Keratinocyte (primary cell): ENCODE data around the gene SAMD11. TPM values are rescaled to one million over a fixed set of nuclear protein-coding genes. Genes with fewer than 3 reads are reported as not detected.

Experiments used
- DNase-seq: peaks from one replicate; pipeline ENCODE4 v3.0.0-alpha.2; 2011; ENCODE audit warnings: low read depth, missing footprints, low spot score
- FAIRE-seq: peaks from 2 replicates; lab custom pipeline; 2011; peaks lifted over from hg19 to GRCh38; lab: Jason Lieb, UNC
- H2AFZ ChIP-seq: 2 replicates; pipeline ENCODE4 v1.6.0; 2012; ENCODE audit warnings: low read length, control low read depth, inconsistent platforms; ENCODE audit not compliant: control insufficient read depth
- H3K27ac ChIP-seq: 2 replicates; pipeline ENCODE4 v1.5.1; 2011; ENCODE audit warnings: low read length; ENCODE audit not compliant: control insufficient read depth, insufficient read depth
- H3K27me3 ChIP-seq: 3 replicates; pipeline ENCODE4 v1.6.0; 2011; ENCODE audit warnings: low read length; ENCODE audit not compliant: control insufficient read depth, insufficient read depth; ENCODE audit errors: extremely low read depth
- H3K36me3 ChIP-seq, 2 experiments: 2 replicates in 1 of 2; 3 replicates in 1 of 2; pipeline ENCODE4 v1.5.1; 2011; ENCODE audit warnings: low read length in 2 of 2, mild to moderate bottlenecking in 1 of 2; ENCODE audit not compliant: control insufficient read depth in 2 of 2, insufficient read depth in 2 of 2; ENCODE audit errors: extremely low read depth in 1 of 2
- H3K4me1 ChIP-seq: 3 replicates; pipeline ENCODE4 v1.5.1; 2011; ENCODE audit warnings: low read length; ENCODE audit not compliant: control insufficient read depth, insufficient read depth; ENCODE audit errors: extremely low read depth
- H3K4me2 ChIP-seq: 3 replicates; pipeline ENCODE4 v1.6.0; 2011; ENCODE audit warnings: low read depth, low read length; ENCODE audit not compliant: control insufficient read depth, insufficient read depth; ENCODE audit errors: extremely low read depth
- H3K4me3 ChIP-seq, 3 experiments: fragments of 200-600 bp in 1 of 3; sonication (generic) in 1 of 3; 2 replicates in 2 of 3; 3 replicates in 1 of 3; pipeline ENCODE4 v1.5.1; 2011 to 2016; ENCODE audit warnings: low read length in 3 of 3, mild to moderate bottlenecking in 3 of 3, control low read depth in 2 of 3, inconsistent platforms in 1 of 3, low read depth in 1 of 3, mixed read lengths in 1 of 3, mixed run types in 1 of 3, moderate library complexity in 1 of 3; ENCODE audit not compliant: control insufficient read depth in 2 of 3, insufficient read depth in 2 of 3; ENCODE audit errors: extremely low read depth in 1 of 3
- H3K79me2 ChIP-seq: 2 replicates; pipeline ENCODE4 v1.6.0; 2012; ENCODE audit warnings: low read length; ENCODE audit not compliant: control insufficient read depth, insufficient read depth
- H3K9ac ChIP-seq: 3 replicates; pipeline ENCODE4 v1.6.0; 2011; ENCODE audit warnings: low read length; ENCODE audit not compliant: control insufficient read depth, insufficient read depth; ENCODE audit errors: extremely low read depth
- H3K9me1 ChIP-seq: 3 replicates; pipeline ENCODE4 v1.6.0; 2011; ENCODE audit warnings: low read length; ENCODE audit not compliant: control insufficient read depth, insufficient read depth; ENCODE audit errors: extremely low read depth
- H3K9me3 ChIP-seq: 2 replicates; pipeline ENCODE4 v1.5.1; 2012; ENCODE audit warnings: low read depth, low read length; ENCODE audit not compliant: control insufficient read depth
- H4K20me1 ChIP-seq: 3 replicates; pipeline ENCODE4 v1.6.0; 2011; ENCODE audit warnings: low read length; ENCODE audit not compliant: control insufficient read depth, insufficient read depth; ENCODE audit errors: extremely low read depth
- CTCF ChIP-seq, 3 experiments: IDR thresholded peaks in 1 of 3; conservative IDR thresholded peaks in 1 of 3; optimal IDR thresholded peaks in 1 of 3; 2 replicates in 2 of 3; 3 replicates in 1 of 3; pipeline versions ENCODE3 to v1.5.1; 2011; ENCODE audit warnings: low read length in 3 of 3, mild to moderate bottlenecking in 3 of 3, moderate library complexity in 2 of 3, control low read depth in 1 of 3, inconsistent platforms in 1 of 3; ENCODE audit not compliant: insufficient read depth in 2 of 3; ENCODE audit errors: extremely low read depth in 1 of 3
- EZH2 ChIP-seq: IDR thresholded peaks from one replicate; pipeline ENCODE4 v1.6.1; 2012; ENCODE audit warnings: inconsistent platforms, mild to moderate bottlenecking, low read length, moderate library complexity
- dilution Hi-C: fragments of 300-500 bp; cut with MboI; formaldehyde crosslinking; loops from one replicate; pipeline ENCODE4 v1.7.0; 2020; ENCODE audit warnings: low sequenced_read_pairs; ENCODE audit not compliant: extremely low pct_ligation_motif_present
- polyA plus RNA-seq, 5 experiments: library from polyadenylated mRNA; depleted of rRNA in 3 of 5; stranded (reverse) in 3 of 5; stranded (forward) in 1 of 5; unstranded in 1 of 5; fragments of >200 nt; gene quantifications; 1 replicate in 1 of 5; 2 replicates in 3 of 5; 3 replicates in 1 of 5; pipeline versions ENCODE4 v1.2.1 to v1.2.3, GENCODE V29; 2011 to 2012; ENCODE audit warnings: missing spikeins in 2 of 5, low read depth in 1 of 5, low replicate concordance in 1 of 5

SAMD11 gene
- polyA plus RNA-seq, 1 donor (not counting 4 experiments of a cell fraction or from before 2014, with no cell fraction given), result not detected

- H3K79me2 ChIP-seq, result no peaks in the 10 kb centered on the region
- no peaks in the 10 kb centered on the region for H4K20me1 ChIP-seq
- no peak overlapping the region for H3K4me2 ChIP-seq
- no peaks in the 10 kb centered on the region for H3K9me1 ChIP-seq
- H3K36me3 ChIP-seq, result peaks cover 0 to 3% of the 10 kb centered on the region in 2 experiments
- H3K4me1 ChIP-seq, result peaks cover 4% of the 10 kb centered on the region
- H3K27ac ChIP-seq, result no peak overlapping the region
- FAIRE-seq, result no peak
- no peak for DNase-seq
- H3K4me3 ChIP-seq, result no peak overlapping the region
- H3K9ac ChIP-seq, result no peak overlapping the region
- TF ChIP-seq EZH2, result no peak
- dilution Hi-C loops, result no loop called here
- H3K9me3 ChIP-seq, result no peaks in the 10 kb centered on the region
- H2AFZ ChIP-seq, result no peak overlapping the region
- no peaks in the 10 kb centered on the region for H3K27me3 ChIP-seq
These were observed 49.2 kb downstream of the SAMD11 start for GRCh38 chr1:972726-973458.

- H3K9me3 ChIP-seq, result no peaks in the 10 kb centered on the region
These were observed 50.0 kb downstream of the SAMD11 start for GRCh38 chr1:973459-974292.

More at GRCh38 chr1:973459-974292, 50.0 kb downstream of the SAMD11 start:
- Histone ChIP-seq H3K36me3 (peaks cover 0 to 3% of the 10 kb centered on the region in 2 experiments), H3K79me2 (no peaks in the 10 kb centered on the region), H3K9me1 (no peaks in the 10 kb centered on the region), H3K4me2 (no peak overlapping the region), H3K27ac (no peak overlapping the region), H2AFZ (no peak overlapping the region), H3K9ac (no peak overlapping the region), H3K4me1 (peaks cover 4% of the 10 kb centered on the region), H3K27me3 (no peaks in the 10 kb centered on the region), H3K4me3 (no peak overlapping the region), H4K20me1 (no peaks in the 10 kb centered on the region)
- DNase-seq, result no peak
- TF ChIP-seq EZH2 (no peak), CTCF (optimal IDR thresholded peaks at IDR 0.05 in 1 of 3, IDR thresholded peaks at IDR 0.05 in 1 of 3, conservative IDR thresholded peaks at IDR 0.05 in 1 of 3; ENCODE audit: extremely low read depth in 1 of 3, insufficient read depth in 2 of 3, low read length in 3 of 3) (no peak)
- dilution Hi-C loops, result no loop called here
- FAIRE-seq, result no peak
